HepG2 (cell line): ENCODE data around the gene MRPL34. TPM values are rescaled to one million over a fixed set of nuclear protein-coding genes. Genes with fewer than 3 reads are reported as not detected.
A peak's percentile ranks its signal among the peaks of the same experiment; 100 is the strongest.

ENCODE experiments used
- AFF4 ChIP-seq: sonication (generic); formaldehyde crosslinking; IDR thresholded peaks from 2 replicates; pipeline ENCODE4 v1.4.0; 2020; ENCODE audit warnings: missing genetic modification reagents
- FOXM1 ChIP-seq: sonication (generic); formaldehyde crosslinking; IDR thresholded peaks from 2 replicates; pipeline ENCODE4 v1.5.0; 2020; ENCODE audit warnings: missing genetic modification reagents
- GLI4 ChIP-seq: sonication (generic); formaldehyde crosslinking; IDR thresholded peaks from 2 replicates; pipeline ENCODE4 v1.5.1; 2020; ENCODE audit warnings: missing genetic modification reagents, mild to moderate bottlenecking, moderate library complexity, borderline replicate concordance
- HNF1B ChIP-seq: sonication (generic); formaldehyde crosslinking; IDR thresholded peaks from 2 replicates; pipeline ENCODE4 v1.5.1; 2020; ENCODE audit warnings: mild to moderate bottlenecking, moderate library complexity, missing genetic modification reagents
- KDM1A ChIP-seq: IDR thresholded peaks from 2 replicates; pipeline ENCODE4 v1.6.1; 2016; ENCODE audit warnings: missing compliant biosample characterization
- NCOA1 ChIP-seq: sonication (generic); formaldehyde crosslinking; IDR thresholded peaks from 2 replicates; pipeline ENCODE4 v1.9.0; 2021; ENCODE audit warnings: missing genetic modification reagents
- ONECUT2 ChIP-seq: sonication (generic); formaldehyde crosslinking; IDR thresholded peaks from 2 replicates; pipeline ENCODE4 v1.4.0; 2020; ENCODE audit warnings: missing genetic modification reagents
- PRDM15 ChIP-seq: sonication (generic); formaldehyde crosslinking; IDR thresholded peaks from 2 replicates; pipeline ENCODE4 v1.4.0; 2020; ENCODE audit warnings: missing genetic modification reagents
- SMARCE1 ChIP-seq: fragments of 450-650 bp; IDR thresholded peaks from 2 replicates; pipeline ENCODE4 v1.6.1; 2017; ENCODE audit warnings: borderline replicate concordance
- SUZ12 ChIP-seq: fragments of 150-350 bp; IDR thresholded peaks from 2 replicates; pipeline ENCODE4 v1.6.1; 2014; ENCODE audit warnings: low read depth, low read length
- SYNCRIP ChIP-seq: fragments of 200-400 bp; formaldehyde crosslinking; IDR thresholded peaks from 2 replicates; pipeline ENCODE4 v1.6.1; 2018; ENCODE audit warnings: mild to moderate bottlenecking, low read depth, low read length; ENCODE audit not compliant: insufficient read depth
- ZBTB21 ChIP-seq: sonication (generic); formaldehyde crosslinking; IDR thresholded peaks from 2 replicates; pipeline ENCODE4 v1.4.0; 2020; ENCODE audit warnings: missing genetic modification reagents
- ZBTB8A ChIP-seq: sonication (generic); formaldehyde crosslinking; IDR thresholded peaks from 2 replicates; pipeline ENCODE4 v1.4.0; 2020; ENCODE audit warnings: mild to moderate bottlenecking, low read depth, missing genetic modification reagents, borderline replicate concordance
- ZC3H13 ChIP-seq: sonication (generic); formaldehyde crosslinking; IDR thresholded peaks from 2 replicates; pipeline ENCODE4 v1.8.1; 2023; ENCODE audit warnings: mild to moderate bottlenecking, missing genetic modification reagents, moderate library complexity
- ZFP82 ChIP-seq: sonication (generic); formaldehyde crosslinking; IDR thresholded peaks from 2 replicates; pipeline ENCODE4 v1.5.1; 2020; ENCODE audit warnings: mild to moderate bottlenecking, missing genetic modification reagents, borderline replicate concordance
- ZFP90 ChIP-seq: sonication (generic); formaldehyde crosslinking; IDR thresholded peaks from 2 replicates; pipeline ENCODE4 v1.8.0; 2022; ENCODE audit warnings: missing genetic modification reagents, mild to moderate bottlenecking, inconsistent platforms, borderline replicate concordance
- ZNF329 ChIP-seq: sonication (generic); formaldehyde crosslinking; IDR thresholded peaks from 2 replicates; pipeline ENCODE4 v1.9.0; 2021; ENCODE audit warnings: low read depth, mild to moderate bottlenecking, missing genetic modification reagents
- ZNF335 ChIP-seq: sonication (generic); formaldehyde crosslinking; IDR thresholded peaks from 2 replicates; pipeline ENCODE4 v1.4.0; 2020; ENCODE audit warnings: missing genetic modification reagents
- ZNF337 ChIP-seq: sonication (generic); formaldehyde crosslinking; IDR thresholded peaks from 2 replicates; pipeline ENCODE4 v1.5.1; 2020; ENCODE audit warnings: missing genetic modification reagents, low read depth, mild to moderate bottlenecking, borderline replicate concordance
- ZNF354B ChIP-seq: sonication (generic); formaldehyde crosslinking; IDR thresholded peaks from 2 replicates; pipeline ENCODE4 v1.8.0; 2022; ENCODE audit warnings: mild to moderate bottlenecking, missing genetic modification reagents
- ZNF441 ChIP-seq: sonication (generic); formaldehyde crosslinking; IDR thresholded peaks from 2 replicates; pipeline ENCODE4 v1.7.0; 2021; ENCODE audit warnings: missing genetic modification reagents, borderline replicate concordance
- ZNF746 ChIP-seq: sonication (generic); formaldehyde crosslinking; IDR thresholded peaks from 2 replicates; pipeline ENCODE4 v1.8.0; 2022; ENCODE audit warnings: mild to moderate bottlenecking, missing genetic modification reagents
- polyA plus RNA-seq, 8 experiments: library from polyadenylated mRNA; depleted of rRNA in 3 of 8; stranded (reverse) in 7 of 8; unstranded in 1 of 8; fragments of >200 nt; fragmentation: Illumina TruSeq in 4 of 8; extraction: Trizol in 4 of 8; gene quantifications; 2 replicates each; pipeline versions ENCODE4 v1.2.1 to v1.2.3, GENCODE V29; 2011 to 2016; ENCODE audit warnings: low read depth in 4 of 8, missing spikeins in 1 of 8, mixed read lengths in 1 of 8; ENCODE audit not compliant: insufficient read depth in 1 of 8
- total RNA-seq, 5 experiments: library from RNA; depleted of rRNA; stranded (reverse); fragments of >200 nt; fragmentation: Illumina TruSeq; extraction: Trizol; gene quantifications; 2 replicates each; pipeline ENCODE4 v1.2.3, GENCODE V29; 2016; ENCODE audit warnings: low read depth in 1 of 5

The MRPL34 gene
- total and polyA plus RNA-seq, 2 of the 13 experiments (the other 11 are each of a cell fraction or from before 2014, with no cell fraction given): 74.0 to 77.3 TPM

GRCh38 chr19:17266975-17267788 lies 38.5 kb upstream of the MRPL34 start, which contains the start of gene BABAM1 (continued):
- TF ChIP-seq PRDM15 (CRISPR knock-in tag) (no peak), ZNF337 (no peak), ZFP90 (CRISPR knock-in tag) (no peak), SUZ12 (peak; percentile 81), ZNF746 (CRISPR knock-in tag) (no peak), HNF1B (CRISPR knock-in tag) (peak; percentile 37; the same call in 1 of the 2 replicates), AFF4 (CRISPR knock-in tag) (no peak), ZNF335 (CRISPR knock-in tag) (no peak), ZC3H13 (CRISPR knock-in tag) (no peak), ZFP82 (CRISPR knock-in tag) (no peak), SYNCRIP (no peak), GLI4 (CRISPR knock-in tag) (no peak), ZNF354B (no peak), KDM1A (CRISPR knock-in tag) (no peak), NCOA1 (CRISPR knock-in tag) (no peak), ZBTB8A (CRISPR knock-in tag) (no peak), SMARCE1 (no peak), ZNF329 (no peak), ONECUT2 (CRISPR knock-in tag) (no peak), ZBTB21 (no peak), FOXM1 (CRISPR knock-in tag) (peak; percentile 43; the same call in 1 of the 2 replicates), ZNF441 (CRISPR knock-in tag) (no peak)
